Activated T-cell treated with anti-CD3 and anti-CD28 coated beads, Interleukin-2, amount 50 U/mL, for 72 hours (primary cell): ENCODE results near the gene ZBTB2. TPM values are rescaled to one million over a fixed set of nuclear protein-coding genes. Genes with fewer than 3 reads are reported as not detected.
"Not testable (repeated sequence)": the region's sequence is repeated elsewhere in the genome, so short reads cannot be mapped to it uniquely, and the experiment has no call there.

Source experiments
- ATAC-seq, 2 donors: fragments of 150-1000 bp; cut with Tn5 transposase; replicated peaks in 1 of 2; 2 replicates each; pipeline ENCODE4 v1.10.0; 2021; ENCODE audit warnings: moderate library complexity in 2 of 2, mild to moderate bottlenecking in 1 of 2
- DNase-seq, 2 donors: peaks; one replicate each; pipeline ENCODE4 v3.0.0; 2021 to 2022; ENCODE audit warnings: mixed read lengths in 1 of 2
- H3K27ac Mint-ChIP-seq: one replicate; pipeline ENCODE4 v1.8.0; 2022; ENCODE audit warnings: mild to moderate bottlenecking, moderate library complexity, mixed read lengths
- H3K27me3 Mint-ChIP-seq: one replicate; pipeline ENCODE4 v1.8.0; 2022; ENCODE audit warnings: low read depth, mixed read lengths
- H3K36me3 Mint-ChIP-seq, 2 donors: one replicate each; pipeline ENCODE4 v1.8.0; 2022; ENCODE audit warnings: mixed read lengths in 2 of 2, mild to moderate bottlenecking in 1 of 2; ENCODE audit not compliant: insufficient read depth in 2 of 2
- H3K4me1 Mint-ChIP-seq: one replicate; pipeline ENCODE4 v1.8.0; 2022; ENCODE audit warnings: low read depth, mixed read lengths
- H3K4me3 Mint-ChIP-seq, 2 donors: one replicate each; pipeline ENCODE4 v1.8.0; 2022; ENCODE audit warnings: mild to moderate bottlenecking in 2 of 2, mixed read lengths in 2 of 2, moderate library complexity in 2 of 2
- H3K9me3 Mint-ChIP-seq, 2 donors: one replicate each; pipeline ENCODE4 v1.8.0; 2022; ENCODE audit warnings: mixed read lengths in 2 of 2
- total RNA-seq, 2 donors: library from RNA; stranded (reverse); gene quantifications; one replicate each; pipeline ENCODE4 v1.2.3, GENCODE V29; 2022

Gene ZBTB2
- total RNA-seq, 2 donors from 2014 or later = 24.3 to 27.7 TPM

GRCh38 chr6:151352410-151353396, 38.7 kb downstream of the ZBTB2 start:
- DNase-seq = no peak
- peaks cover 1% of the 10 kb centered on the region for H3K4me1 Mint-ChIP-seq
- H3K9me3 Mint-ChIP-seq = no peaks in the 10 kb centered on the region
- no peaks in the 10 kb centered on the region for H3K36me3 Mint-ChIP-seq
- H3K4me3 Mint-ChIP-seq = no peak overlapping the region
- no peak overlapping the region for H3K27ac Mint-ChIP-seq
- no peak for ATAC-seq
- no peaks in the 10 kb centered on the region for H3K27me3 Mint-ChIP-seq

- no peak overlapping the region for H3K27ac Mint-ChIP-seq
Observed at GRCh38 chr6:151351731-151352130, 39.6 kb downstream of the ZBTB2 start.

GRCh38 chr6:151351146-151351700, 40.1 kb downstream of the ZBTB2 start:
- ATAC-seq = no peak
- no peak overlapping the region for H3K27ac Mint-ChIP-seq

More at GRCh38 chr6:151351731-151352130, 39.6 kb downstream of the ZBTB2 start:
- Mint-ChIP-seq H3K27me3 (no peaks in the 10 kb centered on the region), H3K4me1 (no peaks in the 10 kb centered on the region), H3K36me3 (no peaks in the 10 kb centered on the region), H3K4me3 (no peak overlapping the region), H3K9me3 (no peaks in the 10 kb centered on the region)
- ATAC-seq = no peak
- DNase-seq = no peak

GRCh38 chr6:151350442-151351145, 40.8 kb downstream of the ZBTB2 start:
- Mint-ChIP-seq H3K27ac (no peak overlapping the region), H3K27me3 (no peaks in the 10 kb centered on the region), H3K4me3 (no peak overlapping the region), H3K36me3 (no peaks in the 10 kb centered on the region), H3K4me1 (no peaks in the 10 kb centered on the region), H3K9me3 (no peaks in the 10 kb centered on the region)
- DNase-seq (no peak), ATAC-seq (no peak)

More at GRCh38 chr6:151351146-151351700, 40.1 kb downstream of the ZBTB2 start:
- Mint-ChIP-seq H3K4me1 (no peaks in the 10 kb centered on the region), H3K36me3 (no peaks in the 10 kb centered on the region), H3K9me3 (no peaks in the 10 kb centered on the region), H3K4me3 (no peak overlapping the region), H3K27me3 (no peaks in the 10 kb centered on the region)
- DNase-seq = no peak

- no peak overlapping the region for H3K27ac Mint-ChIP-seq
- ATAC-seq = no peak
Observed at GRCh38 chr6:151349651-151350270, 41.6 kb downstream of the ZBTB2 start.

GRCh38 chr6:151342750-151343149, 48.6 kb downstream of the ZBTB2 start:
- H3K9me3 Mint-ChIP-seq, H3K4me3 Mint-ChIP-seq, H3K36me3 Mint-ChIP-seq, H3K4me1 Mint-ChIP-seq, ATAC-seq, H3K27me3 Mint-ChIP-seq, H3K27ac Mint-ChIP-seq, DNase-seq: not testable (repeated sequence)

More at GRCh38 chr6:151349651-151350270, 41.6 kb downstream of the ZBTB2 start:
- no peak for DNase-seq
- no peaks in the 10 kb centered on the region for H3K4me1 Mint-ChIP-seq
- no peaks in the 10 kb centered on the region for H3K36me3 Mint-ChIP-seq
- no peak overlapping the region for H3K4me3 Mint-ChIP-seq
- no peaks in the 10 kb centered on the region for H3K9me3 Mint-ChIP-seq
- H3K27me3 Mint-ChIP-seq = no peaks in the 10 kb centered on the region

GRCh38 chr6:151341476-151342195, 49.7 kb downstream of the ZBTB2 start:
- Mint-ChIP-seq H3K4me1 (no peaks in the 10 kb centered on the region), H3K4me3 (no peak overlapping the region), H3K27ac (no peak overlapping the region), H3K9me3 (no peaks in the 10 kb centered on the region), H3K27me3 (no peaks in the 10 kb centered on the region), H3K36me3 (no peaks in the 10 kb centered on the region)
- DNase-seq = no peak
- no peak for ATAC-seq

GRCh38 chr6:151340219-151340978, 51.0 kb downstream of the ZBTB2 start:
- Mint-ChIP-seq H3K4me3 (no peak overlapping the region), H3K4me1 (no peaks in the 10 kb centered on the region), H3K27me3 (no peaks in the 10 kb centered on the region), H3K36me3 (no peaks in the 10 kb centered on the region), H3K27ac (no peak overlapping the region), H3K9me3 (no peaks in the 10 kb centered on the region)
- ATAC-seq = no peak
- DNase-seq = no peak

GRCh38 chr6:151339369-151339768, 52.0 kb downstream of the ZBTB2 start:
- Mint-ChIP-seq H3K27me3 (no peaks in the 10 kb centered on the region), H3K9me3 (no peaks in the 10 kb centered on the region), H3K4me1 (peaks cover 4% of the 10 kb centered on the region), H3K36me3 (no peaks in the 10 kb centered on the region), H3K27ac (no peak overlapping the region), H3K4me3 (no peak overlapping the region)
- DNase-seq = no peak
- no peak for ATAC-seq

- H3K27me3 Mint-ChIP-seq = no peaks in the 10 kb centered on the region
- H3K4me3 Mint-ChIP-seq = no peak overlapping the region
- ATAC-seq (no peak), DNase-seq (no peak)
- H3K27ac Mint-ChIP-seq = no peak overlapping the region
- H3K9me3 Mint-ChIP-seq = no peaks in the 10 kb centered on the region
- peaks cover 4% of the 10 kb centered on the region for H3K4me1 Mint-ChIP-seq
- no peaks in the 10 kb centered on the region for H3K36me3 Mint-ChIP-seq
Observed at GRCh38 chr6:151338651-151339200, 52.6 kb downstream of the ZBTB2 start.

GRCh38 chr6:151335930-151336329, 55.4 kb downstream of the ZBTB2 start:
- Mint-ChIP-seq H3K27ac (peak overlapping the region; percentile 15), H3K27me3 (peaks cover 4% of the 10 kb centered on the region), H3K4me1 (peaks cover 4% of the 10 kb centered on the region), H3K36me3 (no peaks in the 10 kb centered on the region), H3K4me3 (no peak overlapping the region), H3K9me3 (no peaks in the 10 kb centered on the region)
- DNase-seq (no peak), ATAC-seq (no peak)
